HG03460 (cell line): Measurements from ENCODE around the gene STC2.
"Not testable (repeated sequence)": the region's sequence is repeated elsewhere in the genome, so short reads cannot be mapped to it uniquely, and the experiment has no call there.

ENCODE experiments used
- ATAC-seq: cut with Tn5 transposase; IDR thresholded peaks from one replicate; pipeline ENCODE4 v1.9.1; 2021; ENCODE audit not compliant: unreplicated experiment

STC2 gene

DNA sequence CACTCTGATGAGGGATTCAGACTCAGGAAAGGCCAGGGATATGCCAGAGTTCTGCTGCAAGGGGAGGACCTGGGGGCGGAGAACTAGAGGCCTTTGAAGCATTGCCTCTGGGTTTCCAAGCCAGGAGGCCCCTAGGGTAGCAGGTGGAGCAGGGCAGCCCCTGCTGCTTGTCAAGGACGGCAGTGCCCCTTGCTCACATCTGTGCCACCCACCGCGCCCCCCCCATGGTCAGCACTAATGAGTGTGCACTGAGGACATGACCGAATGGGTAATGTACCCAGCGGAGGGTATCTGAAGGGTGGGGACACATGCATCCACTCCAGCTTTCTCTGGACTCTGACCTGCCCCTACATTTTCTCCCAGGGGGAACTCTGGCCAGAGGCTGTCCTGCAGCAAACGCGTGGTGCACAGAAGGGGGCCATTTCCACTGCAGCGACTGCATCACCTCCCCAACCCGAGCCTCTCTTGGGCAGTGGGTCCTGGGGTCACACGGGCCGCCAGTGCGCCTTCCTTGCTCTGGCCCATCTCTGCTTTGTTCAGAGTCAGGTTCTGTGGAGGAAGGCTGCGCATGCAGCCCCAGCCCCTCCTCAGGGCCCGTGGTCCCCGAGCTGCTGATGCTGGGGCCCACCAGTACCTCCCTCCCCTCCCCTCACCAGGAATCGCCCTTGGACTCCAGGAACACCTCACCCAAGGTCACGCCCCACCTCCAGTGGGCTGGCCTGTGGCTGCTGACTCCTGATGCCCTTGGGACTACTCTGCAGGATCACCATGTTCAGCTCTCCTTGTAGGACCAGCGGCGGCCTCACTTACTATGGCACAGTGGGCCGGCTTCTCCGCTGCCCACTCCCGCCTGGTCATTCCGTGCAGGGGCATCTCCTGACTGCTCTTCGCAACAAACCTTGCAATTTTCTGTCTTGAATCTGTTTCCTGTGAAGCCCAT, 31.2 kb downstream of the STC2 start:
- ATAC-seq, result no peak

DNA sequence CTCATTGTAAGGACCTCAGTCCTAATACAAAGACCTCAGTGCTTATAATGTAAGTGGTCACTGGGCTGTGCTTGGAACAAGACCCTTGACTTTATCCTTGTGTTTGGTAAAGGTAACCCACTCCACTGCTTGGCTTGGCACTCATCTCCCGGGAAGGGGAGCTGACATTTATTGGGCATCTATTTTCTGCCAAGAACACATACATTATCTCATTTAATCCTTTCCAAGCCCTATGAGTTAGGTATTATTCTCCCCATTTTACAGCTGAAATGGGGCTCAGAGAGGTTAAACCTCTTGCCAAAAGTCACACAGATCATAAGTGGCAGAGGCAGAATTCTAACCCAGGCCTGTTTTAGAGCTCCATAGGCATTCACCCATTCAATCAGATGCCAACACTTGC, 32.4 kb downstream of the STC2 start:
- no peak for ATAC-seq

DNA sequence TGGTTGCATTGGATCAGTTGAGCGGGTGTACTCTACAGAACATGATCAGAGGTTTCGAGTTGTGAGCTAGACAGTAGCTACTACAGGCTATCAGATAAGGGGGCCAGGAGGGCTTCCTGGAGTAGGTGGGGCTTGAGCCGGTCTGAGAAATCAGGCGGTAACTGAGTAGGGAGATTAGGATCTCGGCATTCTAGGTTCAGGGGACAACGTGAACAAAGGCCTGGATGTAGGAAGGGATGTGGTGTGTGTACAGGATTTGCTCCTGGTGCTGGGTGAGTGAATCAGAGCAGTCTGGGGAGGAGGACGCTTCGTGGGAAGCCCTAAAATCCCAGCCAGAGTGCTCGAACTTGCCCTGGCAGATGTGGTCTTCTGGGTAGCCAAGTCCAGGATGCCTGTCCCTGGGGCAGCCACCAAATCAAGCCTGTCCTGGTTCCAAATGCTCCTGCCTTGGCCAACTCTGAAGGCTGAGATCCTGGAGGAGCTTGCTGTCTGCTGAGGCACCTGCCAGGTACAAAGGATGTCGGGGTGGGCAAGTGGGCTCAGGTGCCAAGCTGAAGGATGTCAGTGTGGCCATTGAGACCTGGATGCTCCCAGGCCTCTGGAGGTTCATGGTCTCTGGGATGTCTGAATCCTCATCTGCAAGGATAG, 33.4 kb downstream of the STC2 start:
- no peak for ATAC-seq

DNA sequence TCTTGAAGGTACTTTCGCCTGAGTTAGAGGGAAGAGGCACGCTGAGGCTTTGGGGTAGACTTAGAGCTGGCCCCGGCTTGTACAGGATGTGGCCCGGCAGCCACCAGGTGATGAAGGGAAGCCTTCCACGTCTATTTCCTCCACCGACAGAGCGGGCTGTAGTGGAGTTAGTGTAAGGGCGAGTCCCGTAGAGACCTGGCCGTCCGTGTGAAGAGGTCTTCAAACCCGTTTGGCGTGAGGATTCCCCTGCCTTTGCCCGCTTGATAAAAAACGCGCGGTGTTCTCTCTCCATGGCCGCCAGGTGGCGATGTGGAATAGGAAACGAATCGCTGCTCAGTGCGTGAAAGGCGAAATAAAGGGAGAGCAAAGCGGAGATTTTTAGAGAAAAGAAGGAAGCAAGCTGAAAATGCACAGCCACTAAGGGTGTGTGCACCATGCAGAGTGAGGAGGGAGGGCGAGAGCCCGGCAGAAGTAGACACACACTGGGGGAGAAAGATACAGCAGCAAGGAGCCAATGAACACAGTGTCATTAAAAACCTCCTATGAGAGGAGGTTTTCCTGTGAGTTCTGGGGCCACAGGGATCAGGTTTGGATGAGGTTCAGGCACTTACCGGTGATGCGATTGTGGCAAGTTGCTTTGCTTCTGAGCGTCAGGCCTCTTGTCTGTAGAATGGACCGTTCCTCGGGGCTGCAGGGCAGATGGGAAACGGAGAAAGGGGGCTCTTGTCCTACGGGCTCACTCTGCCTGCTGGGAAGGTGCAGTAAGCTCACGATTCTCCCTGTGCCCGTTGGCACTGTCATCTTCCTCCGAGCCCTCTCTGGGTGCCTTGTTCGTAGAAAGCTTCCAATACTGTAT, 34.2 kb downstream of the STC2 start:
- peak; percentile 79 for ATAC-seq

DNA sequence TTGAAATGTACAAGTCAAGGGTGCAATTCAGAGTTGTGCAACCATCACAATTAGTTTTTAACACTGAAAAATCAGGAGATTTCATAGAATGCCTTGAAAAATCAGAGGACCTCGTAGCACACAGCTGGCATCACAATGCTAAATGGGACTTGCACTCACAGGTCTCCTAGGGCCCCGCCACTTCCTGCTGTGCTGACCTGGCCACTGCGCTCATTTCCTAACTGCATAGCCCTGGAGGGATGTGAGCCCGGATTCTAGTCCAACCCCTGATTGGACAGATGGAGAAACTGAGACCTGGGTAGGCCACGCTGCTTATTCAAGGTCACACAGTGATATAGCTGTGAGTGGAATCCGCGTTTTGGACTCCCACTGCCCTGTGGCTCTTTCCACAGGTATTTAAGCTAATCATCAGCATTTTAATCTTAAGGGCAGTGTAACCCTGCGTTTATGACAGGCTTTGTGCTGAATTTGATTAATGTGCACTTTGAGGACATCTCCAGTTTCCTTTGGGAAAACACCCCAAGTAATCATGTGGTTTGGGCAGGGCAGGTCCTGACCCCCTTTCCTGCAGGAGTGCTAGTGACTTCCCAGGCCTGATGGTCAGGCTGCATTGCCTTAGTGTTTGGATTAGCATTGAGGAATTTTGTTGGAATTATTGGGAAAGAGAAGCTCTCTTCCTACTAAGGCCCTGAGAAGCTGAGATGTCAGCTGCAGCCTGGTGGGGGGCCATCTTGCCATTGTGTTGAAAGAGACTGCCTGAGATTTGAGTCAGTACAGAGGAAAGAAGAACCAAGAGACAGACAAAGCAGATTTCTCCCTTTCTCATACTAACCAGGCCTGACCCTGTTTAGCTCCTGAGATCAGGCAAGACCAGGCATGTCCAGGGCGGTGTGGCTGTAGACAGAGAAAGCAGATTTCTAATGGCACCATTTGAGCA, 36.2 kb downstream of the STC2 start:
- no peak for ATAC-seq

DNA sequence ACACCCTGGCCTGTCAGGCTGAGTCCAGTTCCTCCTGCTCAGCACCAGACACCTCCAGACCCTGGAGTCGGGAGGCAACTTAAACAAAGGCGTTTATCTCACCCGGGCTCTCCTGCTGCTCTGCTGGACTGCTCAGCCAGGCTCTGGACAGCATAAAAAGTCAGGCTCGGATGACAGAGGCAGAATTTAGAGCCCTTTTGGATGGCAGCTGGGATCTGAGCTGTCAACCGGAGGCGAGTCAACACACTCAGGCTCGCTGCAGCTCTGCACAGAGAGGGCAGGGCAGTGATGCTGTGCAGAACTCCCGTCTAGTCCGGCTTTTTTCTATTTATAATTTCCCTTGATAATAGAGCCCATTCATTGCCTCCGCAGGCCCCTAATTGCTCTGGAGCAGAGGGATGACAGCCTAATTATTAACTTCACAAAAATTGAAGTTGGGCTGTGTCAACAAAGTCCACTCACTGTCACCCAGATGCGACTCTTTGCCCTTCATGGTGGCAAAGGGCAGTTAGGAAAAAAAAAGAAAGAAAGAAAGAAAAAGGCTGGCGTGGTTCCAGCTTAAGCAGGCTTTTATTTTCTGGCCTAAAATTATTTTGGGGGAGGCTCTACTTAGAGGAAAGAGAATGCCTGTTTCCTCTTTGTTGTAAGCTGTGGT, 37.6 kb downstream of the STC2 start:
- no peak for ATAC-seq

DNA sequence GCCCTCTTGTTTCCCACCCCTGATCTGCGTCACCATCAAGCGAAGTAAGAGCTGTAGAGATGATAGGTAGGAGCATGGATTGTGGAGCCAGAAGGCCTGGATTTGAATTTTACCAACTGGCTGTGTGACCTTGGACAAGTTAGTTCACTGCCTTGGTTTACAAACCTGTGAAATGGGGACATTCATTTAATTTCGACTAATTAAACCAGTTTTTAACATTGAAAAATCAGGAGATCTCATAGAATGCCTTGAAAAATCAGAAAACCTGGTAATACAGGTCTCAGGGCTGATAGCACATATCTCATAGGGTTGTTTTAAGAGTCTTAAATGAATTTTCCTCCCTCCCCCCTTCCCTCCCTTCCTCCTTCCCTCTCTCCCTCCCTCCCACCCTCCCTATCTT, 38.8 kb downstream of the STC2 start:
- ATAC-seq, result no peak

DNA sequence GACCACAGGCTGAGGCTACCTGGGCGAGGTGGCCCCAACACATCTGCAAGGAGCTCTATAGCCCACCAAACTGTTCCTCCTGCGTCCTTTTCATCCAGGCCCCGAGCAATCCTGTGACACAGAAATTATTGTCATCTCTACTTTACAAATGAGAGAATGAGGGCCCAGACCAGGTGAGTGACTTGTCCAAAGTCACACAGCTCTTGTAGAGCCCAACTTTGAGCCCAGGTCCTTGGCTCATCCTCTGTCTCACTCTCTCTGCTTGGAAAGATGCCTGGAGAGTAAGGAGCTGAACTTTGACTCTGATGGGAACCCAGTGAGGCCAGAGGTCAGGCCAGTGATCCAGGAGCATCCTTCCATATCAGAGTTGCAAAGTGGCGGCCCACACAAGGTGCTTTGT, 39.6 kb downstream of the STC2 start:
- ATAC-seq, result no peak

DNA sequence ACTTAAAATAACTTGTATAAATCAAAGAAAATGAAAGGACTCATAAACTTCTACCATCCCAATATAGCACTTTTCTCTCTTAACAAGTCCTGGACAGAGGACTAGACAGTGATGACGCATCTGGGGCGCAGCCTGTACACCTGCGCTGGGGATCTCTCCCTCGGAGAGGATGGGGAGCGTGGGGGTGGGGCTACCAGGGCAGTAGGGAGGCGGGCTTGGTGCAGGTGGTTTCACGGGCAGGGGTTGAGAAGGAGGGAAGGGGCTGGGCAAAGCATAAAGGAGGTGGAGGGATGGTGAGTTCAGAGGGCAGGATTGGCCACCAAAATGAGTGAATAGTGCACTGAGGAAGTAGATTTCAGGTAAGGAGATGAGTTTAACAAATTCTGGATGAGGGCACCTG, 41.1 kb downstream of the STC2 start:
- ATAC-seq, result no peak

DNA sequence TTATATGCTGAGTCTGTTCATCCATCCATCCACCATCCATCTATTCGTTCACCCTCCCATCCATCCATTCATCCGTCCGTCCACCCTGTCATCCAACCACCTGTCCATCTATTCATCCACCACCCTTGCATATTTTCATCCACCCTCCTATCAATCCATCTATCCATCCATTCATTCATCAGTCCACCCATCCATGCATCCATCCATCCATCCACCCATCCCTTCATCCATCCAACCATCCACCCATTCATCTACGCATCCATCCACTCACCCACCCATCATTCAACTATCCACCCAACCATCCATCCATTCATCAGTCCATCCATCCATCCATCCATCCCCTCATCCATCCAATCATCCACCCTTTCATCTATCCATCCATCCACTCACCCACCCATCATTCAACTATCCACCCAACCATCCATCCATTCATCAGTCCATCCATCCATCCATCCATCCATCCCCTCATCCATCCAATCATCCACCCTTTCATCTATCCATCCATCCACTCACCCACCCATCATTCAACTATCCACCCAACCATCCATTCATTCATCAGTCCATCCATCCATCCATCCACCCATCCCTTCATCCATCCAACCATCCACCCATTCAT, 43.8 kb downstream of the STC2 start:
- ATAC-seq, result not testable (repeated sequence)

DNA sequence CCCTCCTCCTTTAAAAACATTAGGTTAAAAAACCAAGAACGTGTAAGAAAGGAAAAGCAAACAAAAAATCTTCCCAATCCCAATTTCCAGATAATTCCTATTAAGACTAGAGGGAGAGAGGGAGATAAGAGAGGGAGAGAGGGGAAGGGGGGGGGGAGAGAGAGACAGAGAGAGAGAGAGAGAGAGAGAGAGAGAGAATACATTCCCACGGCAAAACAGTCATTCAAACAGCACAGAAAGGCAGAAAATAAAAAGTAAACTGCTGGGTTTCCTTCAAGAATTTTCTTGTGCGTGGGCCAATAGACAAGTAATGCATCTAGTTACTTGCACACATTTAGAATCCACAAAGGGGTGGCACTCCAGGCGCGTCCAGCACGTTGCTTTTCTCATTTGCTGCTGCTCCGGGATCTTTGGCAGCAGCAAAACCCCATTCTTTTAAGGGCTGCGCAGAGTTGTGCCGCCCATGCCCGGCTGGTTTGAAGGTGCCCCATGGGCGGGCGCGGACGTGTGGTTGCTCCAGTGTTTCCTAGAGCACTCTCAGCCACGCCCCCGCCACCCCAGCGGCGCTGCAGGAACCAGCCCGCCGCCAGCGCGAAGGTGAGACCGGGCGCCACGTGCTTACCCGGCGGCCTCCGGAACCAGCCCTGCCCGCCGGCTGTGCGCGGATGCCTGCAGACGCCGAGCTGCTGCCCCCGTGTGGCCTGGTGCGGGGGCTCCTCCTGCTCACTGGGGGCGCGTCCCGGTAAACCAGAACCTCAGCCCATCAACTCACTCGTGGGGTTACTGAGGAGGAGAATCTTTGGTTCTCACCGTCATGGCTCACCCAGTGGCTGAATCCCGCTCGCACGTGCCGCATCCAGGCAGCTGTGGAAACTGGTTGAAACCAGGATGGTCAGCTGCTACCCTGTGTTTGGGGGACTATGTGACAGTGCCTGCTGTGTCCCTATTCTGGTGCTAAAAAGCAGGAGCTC, 44.6 kb downstream of the STC2 start:
- ATAC-seq, result peak; percentile 95

DNA sequence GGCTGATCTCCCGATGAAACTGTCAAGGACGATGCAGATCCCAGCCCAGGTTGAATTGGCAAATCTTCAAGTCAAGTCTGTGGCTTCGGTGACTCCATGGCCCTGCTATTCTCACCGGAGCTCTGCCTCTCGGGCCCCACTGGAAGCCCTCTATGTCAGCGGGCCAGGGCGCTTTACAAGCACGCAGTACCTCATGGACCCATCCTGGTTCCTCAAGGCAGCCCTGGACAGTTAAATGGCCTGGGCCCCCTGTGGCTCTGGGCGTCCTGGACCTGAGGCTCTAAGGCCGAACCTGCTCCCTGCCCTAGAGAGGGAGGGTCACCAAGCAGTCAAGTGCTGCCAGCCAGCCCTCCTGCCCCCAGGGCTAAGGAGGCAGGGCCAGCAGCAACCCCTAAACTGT, 45.3 kb downstream of the STC2 start:
- no peak for ATAC-seq

DNA sequence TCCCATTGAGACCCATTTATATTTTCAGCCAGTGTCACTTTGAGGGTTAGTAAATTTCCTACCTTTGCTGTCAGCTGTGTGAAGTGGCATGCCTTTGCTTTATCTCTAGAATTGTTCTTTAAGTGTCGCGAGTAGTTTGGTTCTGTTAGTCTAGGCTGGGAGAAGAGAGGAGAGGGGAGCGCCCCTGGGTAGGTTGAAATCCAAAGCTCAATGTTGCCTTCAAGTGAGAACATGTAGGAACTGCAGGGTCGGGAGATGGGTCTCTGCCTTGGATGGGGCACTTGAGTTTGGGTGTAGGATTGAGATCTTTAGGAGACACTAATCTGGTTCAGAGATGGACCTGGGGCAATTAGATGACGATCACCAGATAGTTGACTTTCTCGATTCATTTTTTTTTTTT, 46.3 kb downstream of the STC2 start:
- ATAC-seq, result no peak

DNA sequence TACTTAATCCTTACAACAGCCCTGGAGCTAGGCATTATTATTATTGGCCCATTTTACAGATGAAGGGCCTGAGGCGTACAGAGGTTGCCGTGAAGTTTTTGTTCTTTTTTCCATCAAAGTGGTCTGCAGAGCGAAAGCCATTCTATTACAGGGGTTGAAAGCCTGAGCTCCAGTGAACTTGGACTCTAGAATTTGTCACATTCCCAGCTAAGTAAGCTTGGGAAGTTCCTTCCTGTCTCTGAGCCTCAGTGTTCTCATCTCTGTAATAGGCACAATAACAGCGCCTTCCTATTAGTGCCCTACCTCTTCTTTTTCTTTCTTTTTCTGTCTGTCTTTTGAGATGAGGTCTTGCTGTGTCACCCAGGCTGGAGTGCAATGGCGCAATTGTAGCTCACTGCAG, 49.0 kb downstream of the STC2 start:
- ATAC-seq, result no peak

DNA sequence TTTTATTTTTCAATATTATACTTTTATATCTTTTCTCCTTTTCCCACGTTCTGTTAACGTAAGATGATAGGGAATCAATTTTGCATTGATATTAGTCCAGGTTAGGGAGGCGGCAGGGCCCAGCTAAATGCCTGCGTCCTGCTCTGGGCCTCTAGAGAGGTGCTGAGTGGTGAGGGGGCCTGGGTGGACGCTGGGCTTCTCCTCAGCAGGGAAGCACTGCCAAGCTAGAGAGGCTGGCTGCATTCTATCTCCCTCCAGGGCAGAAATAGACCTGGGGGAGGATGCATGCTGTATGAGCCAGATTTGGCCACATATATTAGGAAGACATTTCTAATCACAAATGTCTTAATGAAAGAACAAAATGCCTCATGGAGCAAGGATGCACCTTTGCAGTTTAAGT, 49.6 kb downstream of the STC2 start:
- no peak for ATAC-seq

DNA sequence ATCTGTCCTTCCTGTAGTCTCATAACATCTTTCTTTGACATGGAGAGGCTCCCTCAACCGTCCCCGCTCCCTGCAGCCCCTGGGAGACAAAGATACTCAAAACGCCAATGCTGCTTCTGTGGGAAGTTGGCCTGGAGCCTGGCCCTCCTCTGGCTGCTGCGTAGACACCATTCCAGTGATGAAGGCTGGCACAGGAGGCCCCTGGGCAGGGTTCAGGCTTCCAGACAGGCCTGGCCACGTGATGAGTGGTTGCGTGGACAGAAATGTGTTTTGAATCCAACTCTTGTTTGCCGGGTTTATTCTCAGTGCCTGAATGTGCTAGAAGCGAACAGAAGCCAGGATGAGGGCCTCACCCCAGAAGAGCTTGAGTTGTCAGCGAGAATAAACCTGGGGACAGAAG, 50.0 kb downstream of the STC2 start:
- ATAC-seq, result no peak

DNA sequence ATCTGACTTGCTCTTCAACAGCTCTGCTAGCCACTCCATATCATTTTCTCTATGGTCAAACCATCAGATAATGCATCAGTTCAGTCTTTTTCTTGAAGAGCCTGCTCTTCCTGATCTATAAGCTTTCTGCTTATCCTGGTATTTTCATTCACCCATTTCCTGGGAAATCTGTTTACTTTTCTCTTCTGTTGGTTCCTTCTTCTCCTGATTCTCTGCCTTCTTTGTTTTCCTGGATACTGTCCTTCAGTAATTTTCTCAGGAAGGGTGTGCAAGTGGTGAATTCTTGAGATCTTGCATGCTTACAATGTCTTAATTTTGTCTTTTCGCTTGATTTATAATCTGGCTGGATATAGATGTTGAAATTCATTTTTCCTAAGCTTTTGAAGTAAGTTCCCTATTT, 53.4 kb downstream of the STC2 start:
- no peak for ATAC-seq

DNA sequence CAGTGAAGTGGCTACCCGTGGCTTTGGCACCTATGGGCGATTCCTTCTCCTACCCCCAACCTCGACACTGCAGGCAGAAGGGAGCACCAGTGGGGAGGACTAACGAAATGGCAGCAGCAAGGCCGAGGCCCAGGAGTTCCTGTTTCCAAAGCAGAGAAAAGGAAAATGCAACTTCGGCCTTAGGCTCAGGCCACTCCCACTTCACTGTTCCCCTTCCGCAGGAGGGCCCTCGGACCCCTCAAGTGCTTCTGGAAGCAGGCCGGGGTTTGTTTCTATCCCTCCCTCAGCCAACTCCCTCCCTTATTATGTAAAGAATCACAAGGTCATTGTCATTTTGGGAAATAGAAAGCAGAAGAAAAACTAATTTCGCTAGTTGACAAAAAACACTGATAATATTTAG, 56.8 kb downstream of the STC2 start:
- no peak for ATAC-seq
